ENCODE data around the gene VSIG4. TPM values are rescaled to one million over a fixed set of nuclear protein-coding genes. Genes with fewer than 3 reads are reported as not detected.

The VSIG4 gene
- total and polyA plus RNA-seq, 11 donors: 4.7 to 162 (median 27.5) TPM

DNA sequence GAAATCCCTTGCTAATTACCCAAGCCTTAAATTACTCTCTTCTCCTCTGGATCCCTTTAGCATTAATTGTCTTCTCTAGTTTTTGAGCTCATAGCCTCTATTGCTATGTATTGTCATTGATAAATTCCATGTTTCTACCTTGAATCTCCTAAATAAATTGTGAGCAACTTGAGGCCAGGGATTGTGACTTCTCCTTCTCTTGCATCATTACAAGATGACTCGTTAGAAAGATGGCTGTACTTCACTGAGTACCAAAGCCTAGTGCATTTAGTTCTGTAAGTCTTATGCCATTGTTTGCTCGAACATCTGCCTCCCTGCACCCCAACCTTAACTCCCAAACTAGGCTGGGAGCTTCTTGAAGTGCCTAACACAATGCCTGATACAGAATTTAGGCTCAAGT is 15.3 kb downstream of the VSIG4 start:
- no peak for DNase-seq
- Histone ChIP-seq H3K4me3 (no peak overlapping the region), H3K9me3 (no peaks in the 10 kb centered on the region), H3K4me1 (peaks cover 0 to 21% (median 0%) of the 10 kb centered on the region in 12 donors), H3K27ac (no peak overlapping the region), H3K27me3 (peaks cover 0 to 23% (median 0%) of the 10 kb centered on the region in 9 donors), H3K36me3 (peaks cover 0 to 6% (median 0%) of the 10 kb centered on the region in 9 donors)
- intact Hi-C loops (cut with DNase I): no loop called here
- TF ChIP-seq CTCF (IDR thresholded peaks at IDR 0.05) (no peak), POLR2A (IDR thresholded peaks at IDR 0.05) (no peak)
- ATAC-seq: no peak
- 31 to 62% (median 53%) methylated on average over 2 of the region's 2 CpGs for WGBS, 4 donors

DNA sequence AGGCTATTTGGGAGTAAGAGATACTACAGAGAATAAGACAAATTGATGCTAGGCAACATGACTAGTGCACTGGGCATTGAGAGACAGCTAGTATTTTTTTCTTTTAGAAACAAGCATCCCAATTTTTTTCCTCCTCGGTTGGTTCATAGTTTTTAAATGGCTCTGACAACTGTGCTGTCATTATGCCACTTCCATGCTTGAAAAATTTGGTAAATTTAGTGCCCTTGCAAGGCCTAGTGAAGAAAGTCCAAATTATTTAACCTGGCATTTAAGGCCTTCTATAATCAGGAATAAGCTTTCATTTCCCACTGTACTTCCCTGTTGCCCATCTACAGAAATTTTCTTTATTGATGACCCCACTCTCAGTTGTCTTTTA is 15.8 kb downstream of the VSIG4 start:
- H3K27me3 ChIP-seq: peaks cover 0 to 20% (median 0%) of the 10 kb centered on the region in 9 donors
- WGBS, 4 donors: 37 to 87% (median 67%) methylated on average over 1 of the region's 1 CpG
- TF ChIP-seq CTCF (IDR thresholded peaks at IDR 0.05) (no peak), POLR2A (IDR thresholded peaks at IDR 0.05) (no peak)
- no peak for DNase-seq
- H3K4me1 ChIP-seq: peaks cover 0 to 26% (median 0%) of the 10 kb centered on the region in 12 donors
- H3K27ac ChIP-seq: no peak overlapping the region
- H3K9me3 ChIP-seq: no peaks in the 10 kb centered on the region
- H3K36me3 ChIP-seq: peaks cover 0 to 10% (median 0%) of the 10 kb centered on the region in 9 donors
- intact Hi-C loops (cut with DNase I): no loop called here
- no peak overlapping the region for H3K4me3 ChIP-seq
- ATAC-seq: no peak

- 78 to 89% (median 87%) methylated on average over 5 of the region's 5 CpGs for WGBS, 4 donors
- H3K27me3 ChIP-seq: peaks cover 0 to 16% (median 0%) of the 10 kb centered on the region in 9 donors
- ATAC-seq: no peak
- H3K4me3 ChIP-seq: no peak overlapping the region
- H3K27ac ChIP-seq: no peak overlapping the region
- intact Hi-C loops (cut with DNase I): no loop called here
- peaks cover 0 to 14% (median 0%) of the 10 kb centered on the region in 9 donors for H3K36me3 ChIP-seq
- DNase-seq: no peak
- TF ChIP-seq CTCF (IDR thresholded peaks at IDR 0.05) (no peak), POLR2A (IDR thresholded peaks at IDR 0.05) (no peak)
- no peaks in the 10 kb centered on the region for H3K9me3 ChIP-seq
- peaks cover 0 to 32% (median 0%) of the 10 kb centered on the region in 12 donors for H3K4me1 ChIP-seq
These were observed 16.3 kb downstream of the VSIG4 start for GRCh38 chrX:66023385-66024091.

- no peak overlapping the region for H3K27ac ChIP-seq
- peaks cover 0 to 18% (median 0%) of the 10 kb centered on the region in 9 donors for H3K27me3 ChIP-seq
- H3K4me1 ChIP-seq: peaks cover 0 to 39% (median 0%) of the 10 kb centered on the region in 12 donors
- TF ChIP-seq POLR2A (IDR thresholded peaks at IDR 0.05): no peak
- no peak for TF ChIP-seq CTCF (IDR thresholded peaks at IDR 0.05)
- intact Hi-C loops (cut with DNase I): no loop called here
- H3K4me3 ChIP-seq: no peak overlapping the region
- no peaks in the 10 kb centered on the region for H3K9me3 ChIP-seq
- peak in 1 of 4 donors; percentile 31 for ATAC-seq
- no peak for DNase-seq
- WGBS, 4 donors: 44 to 58% (median 52%) methylated on average over 5 of the region's 5 CpGs
- H3K36me3 ChIP-seq: peaks cover 0 to 14% (median 0%) of the 10 kb centered on the region in 9 donors
These were observed 17.1 kb downstream of the VSIG4 start for GRCh38 chrX:66022632-66023384.
